ENCODE measurements around the gene MRNIP. TPM values are rescaled to one million over a fixed set of nuclear protein-coding genes. Genes with fewer than 3 reads are reported as not detected.

MRNIP gene
- total RNA-seq, 1 experiment from 2014 or later, result 37.8 TPM

GRCh38 chr5:179801304-179802206, 57.1 kb downstream of the MRNIP start:
- intact Hi-C loops (cut with micrococcal nuclease; ENCODE audit: unreplicated experiment), result no loop called here
- Mint-ChIP-seq H3K4me1 (ENCODE audit: low read depth, unreplicated experiment) (peaks cover 20% of the 10 kb centered on the region), H3K9me3 (ENCODE audit: unreplicated experiment) (no peaks in the 10 kb centered on the region), H3K36me3 (ENCODE audit: insufficient read depth, unreplicated experiment) (peaks cover 76% of the 10 kb centered on the region), H3K4me3 (ENCODE audit: unreplicated experiment) (no peak overlapping the region), H3K27ac (ENCODE audit: unreplicated experiment) (no peak overlapping the region), H3K27me3 (ENCODE audit: insufficient read depth, unreplicated experiment) (no peaks in the 10 kb centered on the region)
- Histone ChIP-seq H3K9me3 (no peaks in the 10 kb centered on the region), H3K4me1 (peaks cover 21% of the 10 kb centered on the region), H3K27me3 (replicated peaks; ENCODE audit: control insufficient read depth, insufficient read depth, low read length) (no peaks in the 10 kb centered on the region), H3K36me3 (ENCODE audit: control insufficient read depth, insufficient read depth, low read length) (peaks cover 10% of the 10 kb centered on the region), H3K4me3 (ENCODE audit: low read depth, low read length) (no peak overlapping the region)
- CTCF ChIA-PET, result no interaction called here
- POLR2A ChIA-PET, result no interaction called here
- BruUV-seq (replicated peaks), result no TSS peak
- TF ChIP-seq CTCF (IDR thresholded peaks at IDR 0.05; ENCODE audit: insufficient read depth in 1 of 2, low read depth in 1 of 2, low read length in 1 of 2, severe bottlenecking in 1 of 2, unreplicated experiment in 1 of 2), result peak; percentile 10 to 20
- DNase-seq, result peak in 1 of 2 experiments; percentile 46

- TF ChIP-seq CTCF (IDR thresholded peaks at IDR 0.05; ENCODE audit: insufficient read depth in 1 of 2, low read depth in 1 of 2, low read length in 1 of 2, severe bottlenecking in 1 of 2, unreplicated experiment in 1 of 2), result no peak
- ChIA-PET CTCF (no interaction called here), POLR2A (no interaction called here)
- intact Hi-C loops (cut with micrococcal nuclease; ENCODE audit: unreplicated experiment), result no loop called here
- H3K4me1 ChIP-seq, result peaks cover 25% of the 10 kb centered on the region
- DNase-seq, result no peak
- H3K4me1 Mint-ChIP-seq (ENCODE audit: low read depth, unreplicated experiment), result peaks cover 20% of the 10 kb centered on the region
- no peak overlapping the region for H3K4me3 ChIP-seq (ENCODE audit: low read depth, low read length)
- no peaks in the 10 kb centered on the region for H3K27me3 Mint-ChIP-seq (ENCODE audit: insufficient read depth, unreplicated experiment)
- no TSS peak for BruUV-seq (replicated peaks)
- H3K36me3 Mint-ChIP-seq (ENCODE audit: insufficient read depth, unreplicated experiment), result peaks cover 81% of the 10 kb centered on the region
- H3K4me3 Mint-ChIP-seq (ENCODE audit: unreplicated experiment), result no peak overlapping the region
- no peaks in the 10 kb centered on the region for H3K9me3 Mint-ChIP-seq (ENCODE audit: unreplicated experiment)
- no peaks in the 10 kb centered on the region for H3K27me3 ChIP-seq (replicated peaks; ENCODE audit: control insufficient read depth, insufficient read depth, low read length)
- H3K9me3 ChIP-seq, result no peaks in the 10 kb centered on the region
- H3K27ac Mint-ChIP-seq (ENCODE audit: unreplicated experiment), result no peak overlapping the region
- peaks cover 10% of the 10 kb centered on the region for H3K36me3 ChIP-seq (ENCODE audit: control insufficient read depth, insufficient read depth, low read length)
These were observed 57.9 kb downstream of the MRNIP start for GRCh38 chr5:179800696-179801201.

- CTCF ChIA-PET, result no interaction called here
- Histone ChIP-seq H3K9me3 (no peaks in the 10 kb centered on the region), H3K4me3 (ENCODE audit: low read depth, low read length) (no peak overlapping the region), H3K36me3 (ENCODE audit: control insufficient read depth, insufficient read depth, low read length) (peaks cover 10% of the 10 kb centered on the region), H3K4me1 (peaks cover 23% of the 10 kb centered on the region), H3K27me3 (replicated peaks; ENCODE audit: control insufficient read depth, insufficient read depth, low read length) (no peaks in the 10 kb centered on the region)
- H3K4me1 Mint-ChIP-seq (ENCODE audit: low read depth, unreplicated experiment), result peaks cover 20% of the 10 kb centered on the region
- H3K4me3 Mint-ChIP-seq (ENCODE audit: unreplicated experiment), result no peak overlapping the region
- BruUV-seq (replicated peaks), result no TSS peak
- no peak for DNase-seq
- POLR2A ChIA-PET, result no interaction called here
- H3K36me3 Mint-ChIP-seq (ENCODE audit: insufficient read depth, unreplicated experiment), result peaks cover 83% of the 10 kb centered on the region
- intact Hi-C loops (cut with micrococcal nuclease; ENCODE audit: unreplicated experiment), result no loop called here
- H3K27me3 Mint-ChIP-seq (ENCODE audit: insufficient read depth, unreplicated experiment), result no peaks in the 10 kb centered on the region
- no peak for TF ChIP-seq CTCF (IDR thresholded peaks at IDR 0.05; ENCODE audit: insufficient read depth in 1 of 2, low read depth in 1 of 2, low read length in 1 of 2, severe bottlenecking in 1 of 2, unreplicated experiment in 1 of 2)
- H3K27ac Mint-ChIP-seq (ENCODE audit: unreplicated experiment), result no peak overlapping the region
- no peaks in the 10 kb centered on the region for H3K9me3 Mint-ChIP-seq (ENCODE audit: unreplicated experiment)
These were observed 58.4 kb downstream of the MRNIP start for GRCh38 chr5:179800071-179800695.

All from Caco-2 (cell line).